Vagina (tissue), 2 donors: Measurements from ENCODE around the gene CACNA2D4. TPM values are rescaled to one million over a fixed set of nuclear protein-coding genes. Genes with fewer than 3 reads are reported as not detected.
A peak's percentile ranks its signal among the peaks of the same experiment; 100 is the strongest.

Source experiments
- DNase-seq, 2 donors: peaks; one replicate each; pipeline ENCODE4 v3.0.0-alpha.2; 2017; ENCODE audit errors: extremely low spot score in 2 of 2
- H3K27ac ChIP-seq: fragments of 200-600 bp; sonication (generic); one replicate; pipeline ENCODE4 v1.5.1; 2019
- H3K27me3 ChIP-seq: fragments of 200-600 bp; sonication (generic); one replicate; pipeline ENCODE4 v1.5.1; 2019
- H3K36me3 ChIP-seq, 2 donors: fragments of 200-600 bp; sonication (generic); one replicate each; pipeline ENCODE4 v1.5.1; 2017 to 2019
- H3K4me1 ChIP-seq: fragments of 200-600 bp; sonication (generic); one replicate; pipeline ENCODE4 v1.5.1; 2019
- H3K4me3 ChIP-seq, 2 donors: fragments of 200-600 bp; sonication (generic); 1 replicate in 1 of 2; 2 replicates in 1 of 2; pipeline ENCODE4 v1.5.1; 2016 to 2019
- H3K9me3 ChIP-seq: fragments of 200-600 bp; sonication (generic); one replicate; pipeline ENCODE4 v1.5.1; 2019
- POLR2A ChIP-seq, 2 donors: fragments of 450-650 bp; IDR thresholded peaks; one replicate each; pipeline ENCODE4 v1.6.1; 2017; ENCODE audit warnings: antibody characterized with exemption in 2 of 2, mild to moderate bottlenecking in 2 of 2, moderate library complexity in 2 of 2
- POLR2AphosphoS5 ChIP-seq, 2 donors: sonication (generic); formaldehyde crosslinking; IDR thresholded peaks; one replicate each; pipeline ENCODE4 v1.9.0; 2017; ENCODE audit warnings: antibody characterized with exemption in 2 of 2, mild to moderate bottlenecking in 2 of 2, low read depth in 1 of 2; ENCODE audit not compliant: insufficient read depth in 1 of 2
- intact Hi-C: fragments of 100-400 bp; cut with DNase I; formaldehyde crosslinking; loops from one replicate; pipeline ENCODE4 v1.15.1; 2023
- total RNA-seq: library from RNA; depleted of rRNA; stranded (reverse); fragments of >200 nt; gene quantifications from one replicate; pipeline ENCODE4 v1.2.3, GENCODE V29; 2016
- TF ChIP-seq, protein P1 (sequence below), 3 experiments: fragments of 450-650 bp in 2 of 3; fragments of 200-600 bp in 1 of 3; sonication (generic) in 1 of 3; IDR thresholded peaks; one replicate each; pipeline ENCODE4 v1.5.1; 2017 to 2019; ENCODE audit warnings: antibody characterized with exemption in 3 of 3, mild to moderate bottlenecking in 2 of 3, moderate library complexity in 2 of 3

The CACNA2D4 gene
- total RNA-seq, 1 donor from 2014 or later, result 2.2 TPM

DNA sequence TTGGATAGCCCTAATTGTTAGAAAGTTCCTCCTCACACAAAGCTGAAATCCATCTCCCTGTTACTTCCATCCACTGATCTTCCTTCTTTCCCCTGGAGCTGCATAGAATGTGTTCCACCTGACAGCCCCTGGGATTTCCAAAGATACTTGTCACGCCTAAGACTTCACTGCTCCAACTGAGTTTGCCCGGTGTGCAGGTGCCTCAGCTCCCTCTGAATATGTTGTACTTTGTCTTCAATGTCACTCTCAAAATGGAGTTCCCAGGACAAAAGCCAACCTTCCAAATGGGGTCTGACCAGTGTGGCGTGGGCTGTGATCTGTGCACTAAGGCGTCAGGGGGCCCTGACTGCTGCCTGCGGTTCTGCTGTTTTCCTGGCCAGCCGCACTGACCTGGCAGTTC is 42.8 kb downstream of the CACNA2D4 start:
- no peaks in the 10 kb centered on the region for H3K4me1 ChIP-seq
- H3K27ac ChIP-seq, result no peak overlapping the region
- no peak overlapping the region for H3K4me3 ChIP-seq
- peak in 1 of 2 donors; percentile 42 for DNase-seq
- no peaks in the 10 kb centered on the region for H3K36me3 ChIP-seq
- TF ChIP-seq, protein P1, sequence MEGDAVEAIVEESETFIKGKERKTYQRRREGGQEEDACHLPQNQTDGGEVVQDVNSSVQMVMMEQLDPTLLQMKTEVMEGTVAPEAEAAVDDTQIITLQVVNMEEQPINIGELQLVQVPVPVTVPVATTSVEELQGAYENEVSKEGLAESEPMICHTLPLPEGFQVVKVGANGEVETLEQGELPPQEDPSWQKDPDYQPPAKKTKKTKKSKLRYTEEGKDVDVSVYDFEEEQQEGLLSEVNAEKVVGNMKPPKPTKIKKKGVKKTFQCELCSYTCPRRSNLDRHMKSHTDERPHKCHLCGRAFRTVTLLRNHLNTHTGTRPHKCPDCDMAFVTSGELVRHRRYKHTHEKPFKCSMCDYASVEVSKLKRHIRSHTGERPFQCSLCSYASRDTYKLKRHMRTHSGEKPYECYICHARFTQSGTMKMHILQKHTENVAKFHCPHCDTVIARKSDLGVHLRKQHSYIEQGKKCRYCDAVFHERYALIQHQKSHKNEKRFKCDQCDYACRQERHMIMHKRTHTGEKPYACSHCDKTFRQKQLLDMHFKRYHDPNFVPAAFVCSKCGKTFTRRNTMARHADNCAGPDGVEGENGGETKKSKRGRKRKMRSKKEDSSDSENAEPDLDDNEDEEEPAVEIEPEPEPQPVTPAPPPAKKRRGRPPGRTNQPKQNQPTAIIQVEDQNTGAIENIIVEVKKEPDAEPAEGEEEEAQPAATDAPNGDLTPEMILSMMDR (IDR thresholded peaks at IDR 0.05), result no peak
- no peak for TF ChIP-seq POLR2A (IDR thresholded peaks at IDR 0.05)
- no peaks in the 10 kb centered on the region for H3K27me3 ChIP-seq
- H3K9me3 ChIP-seq, result no peaks in the 10 kb centered on the region
- intact Hi-C loops, result no loop called here

DNA sequence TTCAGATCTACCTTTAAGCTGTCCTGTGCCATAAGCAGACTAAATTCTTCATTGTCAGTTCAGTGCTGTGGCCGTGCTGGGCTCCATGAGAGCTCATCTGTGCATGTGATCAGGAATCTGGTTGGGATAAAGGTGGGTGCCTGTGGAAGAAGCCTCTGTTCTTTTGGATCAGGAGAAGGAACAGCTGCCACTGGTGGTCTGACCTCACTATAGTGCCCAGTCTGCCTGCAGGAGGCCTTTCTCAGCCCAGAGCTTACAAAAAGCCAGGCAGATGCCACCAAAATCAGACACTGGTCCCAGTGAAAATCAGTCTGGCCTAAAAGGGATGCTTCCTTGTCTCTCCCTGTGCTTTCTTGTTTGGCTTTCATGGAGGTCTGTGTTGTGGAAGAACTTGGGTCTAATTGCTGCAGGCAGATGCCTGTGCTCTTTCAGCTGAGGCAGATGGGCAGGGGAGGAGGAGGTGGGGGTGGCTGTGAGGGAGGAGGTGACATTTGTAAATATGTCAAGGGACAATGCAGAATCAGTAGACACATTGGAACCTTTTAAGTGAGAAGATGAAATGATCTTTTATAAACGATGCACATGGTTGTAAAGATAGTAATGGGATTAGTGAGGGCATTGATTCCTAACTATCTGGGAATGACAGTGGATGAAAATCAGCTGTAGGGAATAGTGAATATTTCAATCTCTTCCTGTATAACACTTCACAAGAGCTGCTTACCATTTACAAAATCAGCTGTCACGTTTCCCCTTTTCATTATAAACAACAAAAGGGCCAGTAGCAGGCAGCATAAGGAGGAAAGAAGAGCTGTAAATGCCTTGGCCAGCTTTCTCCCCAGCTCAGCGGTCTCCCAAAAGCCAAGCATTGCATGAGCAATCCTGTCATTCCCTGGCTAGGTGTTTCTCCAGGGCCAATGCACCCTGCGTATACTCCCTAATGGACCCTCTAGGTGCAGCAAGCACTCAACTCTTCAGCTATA is 44.6 kb downstream of the CACNA2D4 start:
- Histone ChIP-seq H3K4me3 (no peak overlapping the region), H3K9me3 (no peaks in the 10 kb centered on the region), H3K27ac (no peak overlapping the region), H3K27me3 (no peaks in the 10 kb centered on the region), H3K4me1 (no peaks in the 10 kb centered on the region), H3K36me3 (no peaks in the 10 kb centered on the region)
- intact Hi-C loops, result no loop called here
- TF ChIP-seq, protein P1 (IDR thresholded peaks at IDR 0.05), result no peak
- TF ChIP-seq POLR2A (IDR thresholded peaks at IDR 0.05) (no peak), POLR2AphosphoS5 (IDR thresholded peaks at IDR 0.05; ENCODE audit: insufficient read depth in 1 of 2, low read depth in 1 of 2) (no peak)
- DNase-seq, result peak; percentile 60 to 72

DNA sequence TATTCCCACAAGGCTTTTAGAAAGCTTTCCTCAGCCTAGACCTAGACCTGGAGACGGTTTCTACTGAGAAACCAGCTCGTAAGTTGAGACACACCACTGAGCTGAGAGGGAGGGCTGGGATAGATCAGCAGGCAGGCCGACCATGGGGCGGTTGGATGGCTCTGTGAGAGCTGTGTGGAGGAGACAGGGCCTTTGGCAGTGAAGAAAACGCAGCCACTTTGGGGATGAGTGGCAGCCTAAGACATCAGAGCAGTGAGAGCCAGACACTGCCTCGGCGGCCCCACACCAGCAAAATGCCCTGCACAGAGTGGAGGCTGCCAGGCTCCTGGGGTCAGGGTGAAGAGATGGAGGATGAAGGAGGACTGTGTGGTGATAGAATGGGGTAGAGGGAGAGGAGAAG is 46.0 kb downstream of the CACNA2D4 start:
- TF ChIP-seq POLR2A (IDR thresholded peaks at IDR 0.05) (no peak), POLR2AphosphoS5 (IDR thresholded peaks at IDR 0.05; ENCODE audit: insufficient read depth in 1 of 2, low read depth in 1 of 2) (no peak)
- TF ChIP-seq, protein P1 (IDR thresholded peaks at IDR 0.05), result no peak
- Histone ChIP-seq H3K4me3 (no peak overlapping the region), H3K36me3 (no peaks in the 10 kb centered on the region), H3K9me3 (no peaks in the 10 kb centered on the region), H3K27ac (no peak overlapping the region), H3K4me1 (no peaks in the 10 kb centered on the region), H3K27me3 (no peaks in the 10 kb centered on the region)
- DNase-seq, result peak in 1 of 2 donors; percentile 74
- intact Hi-C loops, result no loop called here

DNA sequence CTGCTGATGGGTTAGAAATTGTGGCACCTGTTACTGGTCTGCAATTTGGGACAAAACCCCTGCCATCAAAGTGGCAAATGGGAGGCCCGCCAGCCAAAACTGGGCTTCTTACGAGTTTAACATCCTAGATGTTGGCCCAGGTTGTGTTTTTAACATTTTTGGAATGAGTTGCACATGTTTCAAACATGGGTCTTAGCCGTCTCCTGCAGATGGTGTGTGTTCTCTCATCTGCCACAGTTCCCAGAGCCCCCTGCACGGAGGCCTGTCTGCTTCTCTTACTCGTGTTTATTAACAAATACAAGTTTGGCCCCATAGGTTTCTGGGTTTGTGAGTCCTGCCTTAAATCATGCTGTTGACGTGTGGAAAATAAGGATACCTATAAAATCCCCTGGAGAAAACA is 46.5 kb downstream of the CACNA2D4 start:
- H3K4me3 ChIP-seq, result no peak overlapping the region
- intact Hi-C loops, result no loop called here
- no peak overlapping the region for H3K27ac ChIP-seq
- no peaks in the 10 kb centered on the region for H3K27me3 ChIP-seq
- no peaks in the 10 kb centered on the region for H3K4me1 ChIP-seq
- no peaks in the 10 kb centered on the region for H3K9me3 ChIP-seq
- H3K36me3 ChIP-seq, result no peaks in the 10 kb centered on the region
- peak in 1 of 2 donors; percentile 72 for DNase-seq
- TF ChIP-seq POLR2A (IDR thresholded peaks at IDR 0.05), result no peak
- TF ChIP-seq, protein P1 (IDR thresholded peaks at IDR 0.05), result no peak
- no peak for TF ChIP-seq POLR2AphosphoS5 (IDR thresholded peaks at IDR 0.05; ENCODE audit: insufficient read depth in 1 of 2, low read depth in 1 of 2)
